HPDE6-E6E7 (cell line): Measurements from ENCODE around the gene TRAPPC3L.
A peak's percentile ranks its signal among the peaks of the same experiment; 100 is the strongest.
"Not testable (repeated sequence)": the region's sequence is repeated elsewhere in the genome, so short reads cannot be mapped to it uniquely, and the experiment has no call there.

Experiments
- DNase-seq: peaks from one replicate; pipeline ENCODE4 v3.0.0; 2011; ENCODE audit warnings: missing footprints; ENCODE audit errors: extremely low spot score

The TRAPPC3L gene

GRCh38 chr6:116513224-116513875, 32.1 kb downstream of the TRAPPC3L start:
- DNase-seq: no peak

- no peak for DNase-seq
Observed at GRCh38 chr6:116512734-116513133, 32.8 kb downstream of the TRAPPC3L start.

DNA sequence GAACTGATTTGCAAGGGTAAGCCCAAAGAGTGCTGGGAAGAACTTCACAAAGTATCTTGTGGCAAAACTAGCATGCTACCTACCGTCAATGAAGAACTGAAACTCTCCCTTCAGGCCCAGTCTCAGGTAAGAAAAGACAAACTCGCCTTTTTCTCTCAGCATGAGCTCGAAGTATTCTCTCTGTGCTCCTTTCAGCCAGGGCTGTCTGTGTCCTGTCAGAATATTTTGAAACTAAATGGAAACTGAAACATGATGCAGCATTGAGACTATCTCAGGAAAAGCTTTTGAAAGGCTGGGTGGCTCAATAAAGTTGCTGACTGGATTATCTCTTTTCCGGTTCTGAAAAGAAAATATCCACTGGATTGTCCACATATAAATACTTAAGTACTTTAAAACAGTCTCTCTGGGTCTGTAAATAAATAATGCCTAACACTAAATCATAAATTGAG, 33.3 kb downstream of the TRAPPC3L start:
- DNase-seq: no peak

DNA sequence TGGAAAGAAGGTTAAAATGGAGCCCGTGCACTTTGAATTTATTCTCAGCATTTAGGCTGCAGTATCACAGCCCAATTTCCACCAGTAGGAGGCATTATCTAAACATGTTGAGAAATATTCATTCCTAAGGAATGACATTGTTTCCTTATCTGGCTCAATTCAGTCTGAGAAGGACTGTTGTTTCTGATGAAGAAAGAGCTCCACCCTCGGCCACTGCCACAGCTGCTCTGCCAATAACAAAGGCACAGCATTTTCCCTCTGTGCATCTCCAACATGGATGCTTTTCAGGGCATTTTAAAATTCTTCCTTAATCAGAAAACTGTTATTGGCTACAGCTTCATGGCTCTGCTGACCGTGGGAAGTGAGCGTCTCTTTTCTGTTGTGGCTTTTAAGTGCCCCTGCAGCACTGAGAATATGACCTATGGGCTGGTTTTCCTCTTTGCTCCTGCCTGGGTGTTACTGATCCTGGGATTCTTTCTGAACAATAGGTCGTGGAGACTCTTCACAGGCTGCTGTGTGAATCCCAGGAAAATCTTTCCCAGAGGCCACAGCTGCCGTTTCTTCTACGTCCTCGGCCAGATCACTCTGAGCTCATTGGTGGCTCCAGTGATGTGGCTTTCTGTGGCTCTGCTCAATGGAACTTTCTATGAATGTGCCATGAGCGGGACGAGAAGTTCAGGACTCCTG, 33.9 kb downstream of the TRAPPC3L start, which contains the start of gene CALHM5:
TSS of gene CALHM5 (plus strand) at position 216 of the 687 bp plus-strand sequence. CDS start at position 274, 58 bp downstream.
- DNase-seq: peak; percentile 43

- DNase-seq: no peak
Observed at GRCh38 chr6:116508527-116508926, 37.0 kb downstream of the TRAPPC3L start.

DNA sequence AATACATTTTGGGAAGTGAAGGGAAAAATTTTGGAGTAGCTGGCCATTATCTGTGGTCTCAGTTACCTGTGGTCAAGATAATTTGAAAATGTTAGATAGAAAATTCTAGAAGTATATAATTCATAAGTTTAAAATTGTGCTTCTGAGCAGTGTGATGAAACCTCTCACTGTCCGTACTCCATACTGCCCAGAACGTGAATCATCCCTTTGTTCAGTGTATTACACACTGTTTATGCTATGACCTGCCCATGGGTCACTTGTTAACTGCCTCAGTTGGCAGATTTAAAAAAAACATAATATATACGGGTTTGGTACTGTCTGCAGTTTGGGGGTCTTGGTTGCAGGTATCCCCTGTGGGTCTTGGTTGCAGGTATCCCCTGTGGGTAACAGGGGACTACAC, 38.2 kb downstream of the TRAPPC3L start:
- no peak for DNase-seq

DNA sequence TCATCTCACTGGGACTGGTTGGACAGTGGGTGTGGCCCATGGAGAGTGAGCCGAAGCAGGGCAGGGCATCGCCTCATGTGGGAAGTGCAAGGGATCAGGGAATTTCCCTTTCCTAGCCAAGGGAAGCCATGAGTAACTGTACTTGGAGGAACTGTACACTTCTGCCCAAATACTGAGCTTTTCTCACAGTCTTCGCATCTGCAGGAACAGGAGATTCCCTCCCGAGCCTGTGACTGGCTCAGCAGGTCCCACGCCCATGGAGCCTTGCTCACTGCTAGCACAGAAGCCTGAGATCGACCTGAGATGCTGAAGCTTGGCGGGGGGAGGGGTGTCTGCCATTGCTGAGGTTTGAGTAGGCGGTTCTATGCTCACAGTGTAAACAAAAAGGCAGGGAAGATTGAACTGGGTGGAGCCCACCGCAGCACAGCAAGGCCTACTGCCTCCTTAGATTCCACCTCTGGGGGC, 44.5 kb downstream of the TRAPPC3L start:
- no peak for DNase-seq

DNA sequence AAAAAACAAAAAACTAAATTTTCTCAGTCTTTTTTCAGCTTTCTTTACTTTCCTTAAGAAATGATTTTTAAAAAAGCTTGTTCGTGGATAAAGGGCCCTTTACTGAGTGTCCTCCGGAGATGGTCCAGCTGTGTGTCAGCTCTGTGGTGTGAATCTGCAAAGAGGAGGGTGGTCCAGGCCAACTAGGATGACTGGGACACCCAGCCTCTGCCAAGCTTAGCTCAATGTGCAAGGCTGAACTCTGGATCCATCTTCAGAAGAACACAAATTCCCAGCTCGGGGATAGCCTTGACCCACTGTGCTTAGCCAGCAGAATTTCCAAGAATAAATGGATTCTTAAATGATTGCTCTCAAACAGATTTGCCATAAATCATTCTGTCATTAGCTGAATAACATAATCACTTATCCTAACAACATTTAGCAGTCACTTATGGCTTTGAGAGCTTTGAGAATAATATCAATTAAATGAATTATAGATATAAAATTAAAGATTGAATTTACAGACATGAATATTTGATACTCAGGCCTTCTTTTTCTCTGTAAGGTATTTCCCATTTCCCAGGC, 48.3 kb downstream of the TRAPPC3L start:
- DNase-seq: no peak

DNA sequence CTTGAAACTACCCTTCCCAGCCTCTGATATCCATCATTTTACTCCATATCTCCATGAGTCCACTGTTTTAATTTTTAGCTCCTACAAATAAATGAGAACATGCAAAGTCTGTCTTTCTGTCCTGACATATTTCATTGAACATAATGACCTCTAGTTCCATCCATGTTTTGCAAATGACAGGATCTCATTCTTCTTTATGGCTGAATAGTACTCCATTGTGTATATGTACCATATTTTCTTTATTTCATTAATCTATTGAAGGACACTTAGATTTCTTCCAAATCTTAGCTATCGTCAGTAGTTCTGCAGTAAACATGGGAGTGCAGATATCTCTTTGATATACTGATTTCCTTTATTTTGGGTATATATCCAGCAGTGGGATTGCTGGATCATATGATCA, 50.3 kb downstream of the TRAPPC3L start:
- not testable (repeated sequence) for DNase-seq

GRCh38 chr6:116492331-116493067, 53.0 kb downstream of the TRAPPC3L start:
- DNase-seq: no peak

DNA sequence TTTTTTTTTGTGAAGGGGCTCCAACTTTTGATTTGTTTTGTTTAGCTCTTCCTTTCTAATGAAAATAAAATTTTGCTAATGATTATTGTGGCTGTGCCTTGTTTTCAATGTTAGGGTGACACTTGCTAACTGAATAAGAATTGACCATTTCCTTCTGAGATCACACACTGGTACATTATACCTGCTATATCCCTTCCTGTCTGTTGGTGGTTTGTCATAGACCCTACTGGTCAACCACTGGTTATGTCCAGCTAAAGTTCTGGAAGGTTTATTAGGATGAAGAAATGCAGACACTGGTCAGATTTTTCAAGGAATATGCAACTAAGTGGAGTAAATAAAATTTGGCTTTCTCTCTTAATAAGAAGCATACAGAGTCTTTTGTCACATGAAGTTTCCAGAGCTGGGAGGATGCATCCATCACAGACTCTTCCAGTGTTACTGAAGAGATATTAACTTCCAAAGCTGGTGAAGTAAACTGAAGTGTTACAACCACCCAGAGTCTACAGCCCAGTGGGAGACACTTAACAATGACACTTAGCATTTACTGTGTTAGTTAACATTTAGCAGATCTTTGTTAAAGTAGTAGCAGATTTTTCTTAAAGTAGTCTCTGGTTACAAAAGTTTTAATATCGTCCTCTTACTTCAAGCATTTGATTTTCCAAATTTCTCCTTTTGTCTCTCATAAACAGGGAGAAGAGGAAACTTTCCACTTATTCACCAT, 53.7 kb downstream of the TRAPPC3L start:
- DNase-seq: no peak

DNA sequence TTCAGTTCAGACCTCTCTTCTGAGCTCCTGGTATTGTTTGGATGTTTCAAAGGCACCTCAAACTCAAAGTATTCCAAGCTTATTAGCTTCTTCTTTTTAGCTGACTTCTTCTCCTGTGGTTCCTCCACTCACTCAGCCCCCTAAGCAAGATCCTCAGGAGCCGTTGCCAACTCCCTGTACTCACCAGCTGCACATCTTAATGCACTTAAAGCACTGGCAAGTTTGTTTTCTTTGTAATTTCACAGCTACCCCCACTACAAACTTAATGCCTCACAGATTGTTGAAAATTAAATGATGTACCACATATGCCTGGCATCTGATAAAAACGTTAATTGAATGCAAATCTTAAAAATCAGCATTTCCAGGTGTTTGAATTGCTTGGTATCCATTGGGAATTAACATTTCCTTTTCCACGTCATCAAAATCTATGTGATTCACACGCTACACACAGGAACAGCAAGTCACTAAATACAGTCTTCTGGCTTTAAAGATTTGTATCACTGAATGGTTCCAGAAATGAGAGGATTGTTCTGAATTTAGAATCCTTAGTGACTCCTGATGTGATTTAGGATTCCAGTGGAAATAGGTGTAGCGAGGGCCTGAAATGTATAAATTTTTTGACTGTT, 59.8 kb downstream of the TRAPPC3L start:
- DNase-seq: no peak

DNA sequence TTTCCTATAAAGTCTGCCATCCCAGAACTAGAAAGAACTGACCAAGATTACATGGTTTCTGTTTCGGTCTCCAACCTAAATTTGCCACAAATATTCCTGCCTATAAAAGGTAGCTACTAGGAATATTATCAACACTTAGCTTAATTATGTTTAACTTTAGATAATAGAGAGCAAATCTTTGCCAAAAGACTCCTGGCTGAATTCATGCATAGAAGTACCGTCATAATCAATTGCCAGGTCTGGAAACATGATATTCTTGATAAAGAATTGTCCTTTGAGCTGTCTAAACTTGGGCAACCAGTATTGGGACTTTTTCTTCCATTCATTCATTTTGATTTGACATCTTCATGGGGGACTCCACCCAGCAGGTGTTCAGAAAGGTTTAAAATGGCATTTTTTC, 61.9 kb downstream of the TRAPPC3L start:
- DNase-seq: no peak

DNA sequence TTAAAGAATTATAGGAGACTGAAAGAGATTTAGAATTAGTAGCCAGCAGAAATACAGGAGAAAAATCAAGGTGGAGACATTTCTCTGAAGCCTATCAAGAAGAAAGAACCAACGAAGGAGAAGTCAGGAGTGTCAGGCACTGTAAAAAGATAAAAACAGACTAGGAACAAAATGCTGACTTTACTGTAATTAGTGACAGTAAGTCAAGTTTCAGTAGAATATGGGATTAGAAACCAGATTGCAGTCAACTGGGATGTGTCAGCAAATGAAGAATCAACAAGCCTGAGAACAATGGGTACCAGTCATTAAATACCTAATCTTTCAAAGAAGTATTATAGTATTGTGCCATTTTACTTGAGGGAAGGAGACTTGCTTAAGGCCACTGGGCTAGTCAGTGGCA, 62.7 kb downstream of the TRAPPC3L start:
- no peak for DNase-seq

GRCh38 chr6:116476002-116476678, 69.3 kb downstream of the TRAPPC3L start:
- DNase-seq: no peak

- DNase-seq: no peak
Observed at GRCh38 chr6:116475141-116475540, 70.3 kb downstream of the TRAPPC3L start.

- DNase-seq: no peak
Observed at GRCh38 chr6:116472706-116473105, 72.8 kb downstream of the TRAPPC3L start.

GRCh38 chr6:116471531-116471930, 74.0 kb downstream of the TRAPPC3L start:
- DNase-seq: no peak

- no peak for DNase-seq
Observed at GRCh38 chr6:116468293-116468692, 77.2 kb downstream of the TRAPPC3L start.

GRCh38 chr6:116467514-116467913, 78.0 kb downstream of the TRAPPC3L start:
- no peak for DNase-seq
